ENCODE data around the gene FAM20B. TPM values are rescaled to one million over a fixed set of nuclear protein-coding genes. Genes with fewer than 3 reads are reported as not detected.
"Not testable (repeated sequence)": the region's sequence is repeated elsewhere in the genome, so short reads cannot be mapped to it uniquely, and the experiment has no call there.

Gene FAM20B
- total RNA-seq, 1 experiment from 2014 or later = 35.4 TPM

- Histone ChIP-seq H3K4ac (ENCODE audit: low read depth, low read length) (no peak overlapping the region), H2AK5ac (ENCODE audit: insufficient read length, low read length) (no peak overlapping the region), H4K91ac (ENCODE audit: insufficient read length, low read depth, low read length) (no peak overlapping the region), H2BK12ac (ENCODE audit: insufficient read length, low read depth, low read length) (no peak overlapping the region), H3K79me2 (ENCODE audit: insufficient read depth, low read length) (no peaks in the 10 kb centered on the region), H3K27ac (ENCODE audit: insufficient read length, low read depth, low read length) (no peak overlapping the region), H3T11ph (ENCODE audit: low read length) (no peak overlapping the region), H3K14ac (ENCODE audit: insufficient read depth, low read length) (no peak overlapping the region), H3K27me3 (ENCODE audit: insufficient read depth, low read length) (no peaks in the 10 kb centered on the region), H3K18ac (ENCODE audit: insufficient read length, low read depth, low read length) (no peak overlapping the region), H2BK120ac (ENCODE audit: low read depth, low read length, poor library complexity, severe bottlenecking) (no peak overlapping the region), H2BK15ac (ENCODE audit: low read depth, low read length) (no peak overlapping the region), H4K5ac (ENCODE audit: insufficient read length, low read depth, low read length) (no peak overlapping the region), H4K8ac (replicated peaks; ENCODE audit: insufficient read length, low read depth, low read length) (no peak overlapping the region), H3K56ac (ENCODE audit: insufficient read length, low read depth, low read length) (no peak overlapping the region), H4K20me1 (ENCODE audit: control insufficient read depth, insufficient read depth, insufficient read length) (no peaks in the 10 kb centered on the region), H2BK20ac (ENCODE audit: low read depth, low read length, poor library complexity, severe bottlenecking) (peak overlapping the region; percentile 96), H2AFZ (ENCODE audit: low read length) (no peak overlapping the region), H3K23ac (ENCODE audit: insufficient read length, low read depth, low read length) (no peak overlapping the region), H3K9ac (ENCODE audit: extremely low read depth, insufficient read length, low read length) (no peak overlapping the region), H3K23me2 (ENCODE audit: insufficient read length, low read depth, low read length, poor library complexity, severe bottlenecking) (no peaks in the 10 kb centered on the region), H3K4me1 (ENCODE audit: insufficient read depth, low read length) (no peaks in the 10 kb centered on the region), H2BK5ac (ENCODE audit: insufficient read length, low read length) (no peak overlapping the region), H3K9me3 (ENCODE audit: control insufficient read depth, low read depth, low read length) (no peaks in the 10 kb centered on the region), H3K4me2 (ENCODE audit: insufficient read depth, insufficient read length, low read length) (no peak overlapping the region), H3K79me1 (ENCODE audit: insufficient read depth, low read depth, low read length, poor library complexity, severe bottlenecking) (no peaks in the 10 kb centered on the region)
- Mint-ChIP-seq H3K27me3 (ENCODE audit: low read depth) (no peaks in the 10 kb centered on the region), H3K4me3 (no peak overlapping the region), H3K36me3 (ENCODE audit: insufficient read depth in 1 of 3, low read depth in 3 of 3) (no peaks in the 10 kb centered on the region), H3K27ac (no peak overlapping the region), H3K4me1 (no peaks in the 10 kb centered on the region), H3K9me3 (no peaks in the 10 kb centered on the region; a peak in 2 of 5 replicates)
- TF ChIP-seq CTCF (conservative IDR thresholded peaks at IDR 0.05) = no peak
- no peak for DNase-seq
- no CpG with 5 or more reads among the region's 3 CpGs for WGBS (ENCODE audit: extremely low coverage, insufficient read length, low lambda C conversion rate)
Observed at GRCh38 chr1:178986204-178986603, 39.5 kb upstream of the FAM20B start.

- not testable (repeated sequence) for H3K4me1 ChIP-seq (ENCODE audit: insufficient read depth, low read length); H3K23me2 ChIP-seq (ENCODE audit: insufficient read length, low read depth, low read length, poor library complexity, severe bottlenecking); H2BK15ac ChIP-seq (ENCODE audit: low read depth, low read length); H3K9me3 ChIP-seq (ENCODE audit: control insufficient read depth, low read depth, low read length); H3K79me2 ChIP-seq (ENCODE audit: insufficient read depth, low read length); H3K9ac ChIP-seq (ENCODE audit: extremely low read depth, insufficient read length, low read length); H3K4me2 ChIP-seq (ENCODE audit: insufficient read depth, insufficient read length, low read length); H3K27ac ChIP-seq (ENCODE audit: insufficient read length, low read depth, low read length); H2BK120ac ChIP-seq (ENCODE audit: low read depth, low read length, poor library complexity, severe bottlenecking); H4K20me1 ChIP-seq (ENCODE audit: control insufficient read depth, insufficient read depth, insufficient read length); H3K79me1 ChIP-seq (ENCODE audit: insufficient read depth, low read depth, low read length, poor library complexity, severe bottlenecking); H3K36me3 Mint-ChIP-seq (ENCODE audit: insufficient read depth in 1 of 3, low read depth in 3 of 3); H3K27me3 Mint-ChIP-seq (ENCODE audit: low read depth); H4K91ac ChIP-seq (ENCODE audit: insufficient read length, low read depth, low read length); H3K4ac ChIP-seq (ENCODE audit: low read depth, low read length); H3K27me3 ChIP-seq (ENCODE audit: insufficient read depth, low read length); H3K18ac ChIP-seq (ENCODE audit: insufficient read length, low read depth, low read length); DNase-seq; H3K27ac Mint-ChIP-seq; H2AK5ac ChIP-seq (ENCODE audit: insufficient read length, low read length); H4K5ac ChIP-seq (ENCODE audit: insufficient read length, low read depth, low read length); H3K4me1 Mint-ChIP-seq; H4K8ac ChIP-seq (replicated peaks; ENCODE audit: insufficient read length, low read depth, low read length); H3K23ac ChIP-seq (ENCODE audit: insufficient read length, low read depth, low read length); H3K56ac ChIP-seq (ENCODE audit: insufficient read length, low read depth, low read length); H3K4me3 Mint-ChIP-seq; H3T11ph ChIP-seq (ENCODE audit: low read length); H2BK20ac ChIP-seq (ENCODE audit: low read depth, low read length, poor library complexity, severe bottlenecking); H2BK5ac ChIP-seq (ENCODE audit: insufficient read length, low read length); H3K9me3 Mint-ChIP-seq; H2BK12ac ChIP-seq (ENCODE audit: insufficient read length, low read depth, low read length); H2AFZ ChIP-seq (ENCODE audit: low read length); H3K14ac ChIP-seq (ENCODE audit: insufficient read depth, low read length)
- no CpG with 5 or more reads among the region's 2 CpGs for WGBS (ENCODE audit: extremely low coverage, insufficient read length, low lambda C conversion rate)
Observed at GRCh38 chr1:178988198-178988597, 37.5 kb upstream of the FAM20B start.

All from H9 (cell line).